Measurements from ENCODE around the gene TUBGCP5. TPM values are rescaled to one million over a fixed set of nuclear protein-coding genes. Genes with fewer than 3 reads are reported as not detected.

Gene TUBGCP5
- total and polyA plus RNA-seq, 10 of the 15 experiments (the other 5 are each of a cell fraction or from before 2014, with no cell fraction given): 6.4 to 29.2 (median 20.2) TPM

DNA sequence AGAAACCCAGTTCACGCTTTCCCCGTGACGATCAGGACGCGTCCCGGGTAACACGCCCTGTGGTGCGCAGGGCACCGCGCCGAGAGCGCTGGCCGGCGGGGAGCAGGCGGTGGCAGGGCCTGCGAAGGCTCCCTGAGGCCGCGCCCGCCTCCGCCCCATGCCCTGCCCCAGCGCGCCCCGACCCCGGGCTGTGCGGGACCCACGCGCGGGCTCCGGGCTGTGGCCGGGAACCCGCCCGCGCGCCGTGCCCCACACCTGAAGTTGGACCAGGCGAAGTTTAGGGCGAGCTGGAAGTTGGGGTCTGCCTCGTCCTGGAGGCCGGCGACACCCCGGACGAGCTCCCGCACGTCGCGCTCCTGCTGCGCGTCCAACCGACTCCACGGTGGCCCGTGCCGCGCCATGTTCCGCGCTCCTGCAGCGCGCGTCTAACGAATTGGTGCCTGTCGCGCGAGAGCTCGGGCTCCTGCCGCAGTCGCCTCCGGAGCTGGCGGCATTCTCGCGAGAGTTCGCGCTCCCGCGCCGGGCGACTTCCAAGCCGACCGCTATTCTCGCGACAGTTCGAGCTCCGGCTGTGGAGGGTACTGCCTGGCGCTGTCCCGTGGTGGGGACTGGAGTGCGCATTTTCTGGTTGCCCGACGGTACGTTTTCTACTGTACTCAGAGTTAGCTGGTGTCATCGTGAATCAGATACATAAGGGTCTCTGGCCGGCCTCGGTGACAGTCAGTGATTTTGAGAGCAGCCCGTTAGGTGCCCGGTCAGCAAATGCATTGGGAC, at the start of gene TUBGCP5 (continued):
- TF ChIP-seq, protein P1, sequence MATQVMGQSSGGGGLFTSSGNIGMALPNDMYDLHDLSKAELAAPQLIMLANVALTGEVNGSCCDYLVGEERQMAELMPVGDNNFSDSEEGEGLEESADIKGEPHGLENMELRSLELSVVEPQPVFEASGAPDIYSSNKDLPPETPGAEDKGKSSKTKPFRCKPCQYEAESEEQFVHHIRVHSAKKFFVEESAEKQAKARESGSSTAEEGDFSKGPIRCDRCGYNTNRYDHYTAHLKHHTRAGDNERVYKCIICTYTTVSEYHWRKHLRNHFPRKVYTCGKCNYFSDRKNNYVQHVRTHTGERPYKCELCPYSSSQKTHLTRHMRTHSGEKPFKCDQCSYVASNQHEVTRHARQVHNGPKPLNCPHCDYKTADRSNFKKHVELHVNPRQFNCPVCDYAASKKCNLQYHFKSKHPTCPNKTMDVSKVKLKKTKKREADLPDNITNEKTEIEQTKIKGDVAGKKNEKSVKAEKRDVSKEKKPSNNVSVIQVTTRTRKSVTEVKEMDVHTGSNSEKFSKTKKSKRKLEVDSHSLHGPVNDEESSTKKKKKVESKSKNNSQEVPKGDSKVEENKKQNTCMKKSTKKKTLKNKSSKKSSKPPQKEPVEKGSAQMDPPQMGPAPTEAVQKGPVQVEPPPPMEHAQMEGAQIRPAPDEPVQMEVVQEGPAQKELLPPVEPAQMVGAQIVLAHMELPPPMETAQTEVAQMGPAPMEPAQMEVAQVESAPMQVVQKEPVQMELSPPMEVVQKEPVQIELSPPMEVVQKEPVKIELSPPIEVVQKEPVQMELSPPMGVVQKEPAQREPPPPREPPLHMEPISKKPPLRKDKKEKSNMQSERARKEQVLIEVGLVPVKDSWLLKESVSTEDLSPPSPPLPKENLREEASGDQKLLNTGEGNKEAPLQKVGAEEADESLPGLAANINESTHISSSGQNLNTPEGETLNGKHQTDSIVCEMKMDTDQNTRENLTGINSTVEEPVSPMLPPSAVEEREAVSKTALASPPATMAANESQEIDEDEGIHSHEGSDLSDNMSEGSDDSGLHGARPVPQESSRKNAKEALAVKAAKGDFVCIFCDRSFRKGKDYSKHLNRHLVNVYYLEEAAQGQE (IDR thresholded peaks at IDR 0.05; ENCODE audit: low read depth, low read length): peak; percentile 46; the same call in 1 of the 2 replicates
- TF ChIP-seq TARDBP (IDR thresholded peaks at IDR 0.05; ENCODE audit: borderline replicate concordance) (no peak), ZZZ3 (IDR thresholded peaks at IDR 0.05; ENCODE audit: control insufficient read depth, insufficient read length, low read depth) (no peak), BMI1 (IDR thresholded peaks at IDR 0.05; ENCODE audit: borderline replicate concordance) (no peak)

DNA sequence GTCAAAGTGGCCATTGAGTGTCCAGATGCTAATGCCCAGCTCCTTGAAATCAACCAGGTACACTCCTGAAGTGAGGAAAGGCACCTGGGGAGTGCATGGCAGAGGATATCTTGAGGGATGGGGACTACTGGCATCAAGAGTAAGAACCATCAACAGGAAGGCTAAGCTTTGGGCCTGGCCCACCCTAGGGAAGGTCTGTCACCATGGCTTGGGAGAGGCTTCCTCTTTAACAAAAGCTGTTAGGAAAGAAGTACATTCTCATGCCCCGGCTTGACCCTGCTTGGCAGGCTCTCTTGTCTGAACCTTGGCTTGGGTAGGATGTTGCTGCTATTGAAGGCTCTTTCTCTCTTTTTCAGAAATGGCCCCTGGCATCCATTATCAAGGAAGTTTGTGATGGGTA, 43.7 kb upstream of the TUBGCP5 start:
- RAD21 ChIA-PET (ENCODE audit: unreplicated experiment): no interaction called here
- H3K27me3 ChIP-seq (replicated peaks in 1 of 2; ENCODE audit: control insufficient read depth in 2 of 2, insufficient read depth in 2 of 2, low read length in 1 of 2): no peaks in the 10 kb centered on the region; a peak in 1 of 4 replicates
- no peak overlapping the region for H3K27ac ChIP-seq (ENCODE audit: control insufficient read depth, insufficient read depth)
- CTCF ChIA-PET: no interaction called here
- intact Hi-C loops (cut with micrococcal nuclease; ENCODE audit: unreplicated experiment) (no loop called here), in situ Hi-C loops (cut with MboI) (no loop called here)
- H2AFZ ChIP-seq (ENCODE audit: control insufficient read depth, low read depth, low read length): no peak overlapping the region
- no peaks in the 10 kb centered on the region for H3K36me3 ChIP-seq (ENCODE audit: control insufficient read depth in 2 of 2, insufficient read depth in 2 of 2, low read length in 1 of 2)
- no peaks in the 10 kb centered on the region for H3K79me2 ChIP-seq (ENCODE audit: control insufficient read depth, insufficient read depth, low read length)
- DNase-seq (ENCODE audit: low read depth, low spot score) (no peak), FAIRE-seq (no peak), ATAC-seq (no peak)
- H3K9me3 ChIP-seq (replicated peaks; ENCODE audit: control insufficient read depth, insufficient read depth, low read length): no peaks in the 10 kb centered on the region
- no TSS peak for BruUV-seq (replicated peaks)
- no peaks in the 10 kb centered on the region for H4K20me1 ChIP-seq (ENCODE audit: control insufficient read depth, insufficient read depth)
- 40% methylated on average over 1 of the region's 1 CpG for WGBS (ENCODE audit: insufficient coverage, insufficient replicate concordance, low lambda C conversion rate, missing lambda C conversion rate)
- no peak overlapping the region for H3K4me2 ChIP-seq (ENCODE audit: control insufficient read depth, insufficient read depth)
- no peak overlapping the region for H3K4me3 ChIP-seq
- SMC1A ChIA-PET (ENCODE audit: uncharacterized antibody, unreplicated experiment): no interaction called here
- no peaks in the 10 kb centered on the region for H3K4me1 ChIP-seq (ENCODE audit: control insufficient read depth, insufficient read depth, low read length)
- TF ChIP-seq PAX8 (IDR thresholded peaks at IDR 0.05) (no peak), SMC3 (IDR thresholded peaks at IDR 0.05; ENCODE audit: borderline replicate concordance, low read length) (no peak), EP300 (IDR thresholded peaks at IDR 0.05; ENCODE audit: borderline replicate concordance in 1 of 2, control insufficient read depth in 1 of 2, low read depth in 2 of 2, low read length in 2 of 2) (no peak), CREB1 (IDR thresholded peaks at IDR 0.05; ENCODE audit: low read depth) (no peak), NFIC (IDR thresholded peaks at IDR 0.05; ENCODE audit: low read depth, low read length) (no peak)
- TF ChIP-seq, protein P2, sequence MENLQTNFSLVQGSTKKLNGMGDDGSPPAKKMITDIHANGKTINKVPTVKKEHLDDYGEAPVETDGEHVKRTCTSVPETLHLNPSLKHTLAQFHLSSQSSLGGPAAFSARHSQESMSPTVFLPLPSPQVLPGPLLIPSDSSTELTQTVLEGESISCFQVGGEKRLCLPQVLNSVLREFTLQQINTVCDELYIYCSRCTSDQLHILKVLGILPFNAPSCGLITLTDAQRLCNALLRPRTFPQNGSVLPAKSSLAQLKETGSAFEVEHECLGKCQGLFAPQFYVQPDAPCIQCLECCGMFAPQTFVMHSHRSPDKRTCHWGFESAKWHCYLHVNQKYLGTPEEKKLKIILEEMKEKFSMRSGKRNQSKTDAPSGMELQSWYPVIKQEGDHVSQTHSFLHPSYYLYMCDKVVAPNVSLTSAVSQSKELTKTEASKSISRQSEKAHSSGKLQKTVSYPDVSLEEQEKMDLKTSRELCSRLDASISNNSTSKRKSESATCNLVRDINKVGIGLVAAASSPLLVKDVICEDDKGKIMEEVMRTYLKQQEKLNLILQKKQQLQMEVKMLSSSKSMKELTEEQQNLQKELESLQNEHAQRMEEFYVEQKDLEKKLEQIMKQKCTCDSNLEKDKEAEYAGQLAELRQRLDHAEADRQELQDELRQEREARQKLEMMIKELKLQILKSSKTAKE (IDR thresholded peaks at IDR 0.05; ENCODE audit: low read depth, poor library complexity, severe bottlenecking): no peak
- no peak overlapping the region for H3K9ac ChIP-seq (ENCODE audit: control insufficient read depth, insufficient read depth, low read length)
- POLR2A ChIA-PET: no interaction called here
